Cerebellar nuclear complex (tissue), 1 donor: ENCODE data around the gene SLC7A6.
A peak's percentile ranks its signal among the peaks of the same experiment; 100 is the strongest.

ENCODE experiments used
- DNase-seq, 2 experiments: peaks; one replicate each; lab custom pipeline; 2025; lab: John Stamatoyannopoulos, UW

SLC7A6 gene

GRCh38 chr16:68306633-68307032 is 42.3 kb downstream of the SLC7A6 start:
- no peak for DNase-seq

- no peak for DNase-seq
These were observed 45.5 kb downstream of the SLC7A6 start for GRCh38 chr16:68309799-68310198.

GRCh38 chr16:68310437-68310773 is 46.1 kb downstream of the SLC7A6 start:
- DNase-seq, result no peak

- DNase-seq, result peak; percentile 22 to 44
These were observed 46.6 kb downstream of the SLC7A6 start, which contains the start of the genes PRMT7 and SLC7A6OS for GRCh38 chr16:68310774-68311511. Gene PRMT7 (plus strand): TSS chr16:68311019. CDS start chr16:68315980, 4,961 bp downstream. Gene SLC7A6OS (minus strand): TSS chr16:68310946. CDS start chr16:68310926, 20 bp downstream.

- DNase-seq, result no peak
These were observed 48.8 kb downstream of the SLC7A6 start for GRCh38 chr16:68313116-68313515.

GRCh38 chr16:68319185-68319908 is 55.0 kb downstream of the SLC7A6 start:
- DNase-seq, result no peak

- DNase-seq, result no peak
These were observed 60.0 kb downstream of the SLC7A6 start for GRCh38 chr16:68324336-68324735.

- no peak for DNase-seq
These were observed 60.5 kb downstream of the SLC7A6 start for GRCh38 chr16:68324780-68325357.

GRCh38 chr16:68328151-68328859 is 64.0 kb downstream of the SLC7A6 start:
- peak; percentile 88 to 92 for DNase-seq

GRCh38 chr16:68328860-68329390 is 64.6 kb downstream of the SLC7A6 start:
- no peak for DNase-seq

GRCh38 chr16:68331879-68332410 is 67.6 kb downstream of the SLC7A6 start:
- DNase-seq, result no peak

- DNase-seq, result no peak
These were observed 68.2 kb downstream of the SLC7A6 start for GRCh38 chr16:68332411-68333121.

GRCh38 chr16:68335175-68335574 is 70.8 kb downstream of the SLC7A6 start:
- no peak for DNase-seq

GRCh38 chr16:68338326-68339119 is 74.2 kb downstream of the SLC7A6 start:
- DNase-seq, result no peak

- no peak for DNase-seq
These were observed 74.9 kb downstream of the SLC7A6 start for GRCh38 chr16:68339214-68339613.

- DNase-seq, result no peak
These were observed 78.3 kb downstream of the SLC7A6 start for GRCh38 chr16:68342620-68343019.

- DNase-seq, result no peak
These were observed 78.8 kb downstream of the SLC7A6 start for GRCh38 chr16:68343137-68343536.

GRCh38 chr16:68344252-68344651 is 79.9 kb downstream of the SLC7A6 start:
- DNase-seq, result no peak

GRCh38 chr16:68345351-68345810 is 81.1 kb downstream of the SLC7A6 start:
- DNase-seq, result no peak

GRCh38 chr16:68345958-68346635 is 81.8 kb downstream of the SLC7A6 start:
- DNase-seq, result no peak
